ENCODE measurements around the gene SMG9.

DNA sequence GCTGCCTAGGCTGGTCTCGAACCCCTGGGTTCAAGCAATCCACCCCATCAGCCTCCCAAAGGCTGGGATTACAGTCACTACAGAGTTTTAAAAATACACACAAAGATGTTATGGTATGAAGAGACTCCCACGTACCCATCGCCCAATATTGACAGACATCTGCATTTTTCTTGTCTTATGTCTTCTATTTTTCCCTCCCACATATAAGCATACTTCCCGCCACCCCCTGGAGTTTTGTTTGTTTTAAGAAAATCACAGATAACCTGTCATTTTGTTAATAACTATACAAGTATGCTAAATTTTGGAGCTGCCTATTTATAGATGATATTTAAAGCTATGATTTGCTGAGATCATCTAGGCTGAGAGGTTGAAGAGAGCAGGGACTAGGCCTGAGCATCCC lies 6.2 kb upstream of the SMG9 start:
- TF ChIP-seq, protein P1, sequence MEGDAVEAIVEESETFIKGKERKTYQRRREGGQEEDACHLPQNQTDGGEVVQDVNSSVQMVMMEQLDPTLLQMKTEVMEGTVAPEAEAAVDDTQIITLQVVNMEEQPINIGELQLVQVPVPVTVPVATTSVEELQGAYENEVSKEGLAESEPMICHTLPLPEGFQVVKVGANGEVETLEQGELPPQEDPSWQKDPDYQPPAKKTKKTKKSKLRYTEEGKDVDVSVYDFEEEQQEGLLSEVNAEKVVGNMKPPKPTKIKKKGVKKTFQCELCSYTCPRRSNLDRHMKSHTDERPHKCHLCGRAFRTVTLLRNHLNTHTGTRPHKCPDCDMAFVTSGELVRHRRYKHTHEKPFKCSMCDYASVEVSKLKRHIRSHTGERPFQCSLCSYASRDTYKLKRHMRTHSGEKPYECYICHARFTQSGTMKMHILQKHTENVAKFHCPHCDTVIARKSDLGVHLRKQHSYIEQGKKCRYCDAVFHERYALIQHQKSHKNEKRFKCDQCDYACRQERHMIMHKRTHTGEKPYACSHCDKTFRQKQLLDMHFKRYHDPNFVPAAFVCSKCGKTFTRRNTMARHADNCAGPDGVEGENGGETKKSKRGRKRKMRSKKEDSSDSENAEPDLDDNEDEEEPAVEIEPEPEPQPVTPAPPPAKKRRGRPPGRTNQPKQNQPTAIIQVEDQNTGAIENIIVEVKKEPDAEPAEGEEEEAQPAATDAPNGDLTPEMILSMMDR (IDR thresholded peaks at IDR 0.05), result no peak
- TF ChIP-seq POLR2A (IDR thresholded peaks at IDR 0.05), result no peak

All from tibial nerve (tissue), 3 donors.